GM21717 (cell line): ENCODE measurements around the gene ATF3.
A peak's percentile ranks its signal among the peaks of the same experiment; 100 is the strongest.

ENCODE experiments used
- ATAC-seq: cut with Tn5 transposase; IDR thresholded peaks from one replicate; pipeline ENCODE4 v1.9.1; 2021; ENCODE audit warnings: mild to moderate bottlenecking, moderate library complexity; ENCODE audit not compliant: unreplicated experiment

Gene ATF3

GRCh38 chr1:212608392-212608958 is at the start of gene ATF3:
TSS of gene ATF3 (plus strand) at chr1:212608761. CDS start at chr1:212615022, 6,261 bp downstream.
- peak; percentile 74 for ATAC-seq

- no peak for ATAC-seq
Measured at GRCh38 chr1:212559929-212560328, 48.6 kb upstream of the ATF3 start.

- ATAC-seq = no peak
Measured at GRCh38 chr1:212560933-212561460, 47.6 kb upstream of the ATF3 start.

- ATAC-seq = no peak
Measured at GRCh38 chr1:212561501-212561931, 47.0 kb upstream of the ATF3 start.

DNA sequence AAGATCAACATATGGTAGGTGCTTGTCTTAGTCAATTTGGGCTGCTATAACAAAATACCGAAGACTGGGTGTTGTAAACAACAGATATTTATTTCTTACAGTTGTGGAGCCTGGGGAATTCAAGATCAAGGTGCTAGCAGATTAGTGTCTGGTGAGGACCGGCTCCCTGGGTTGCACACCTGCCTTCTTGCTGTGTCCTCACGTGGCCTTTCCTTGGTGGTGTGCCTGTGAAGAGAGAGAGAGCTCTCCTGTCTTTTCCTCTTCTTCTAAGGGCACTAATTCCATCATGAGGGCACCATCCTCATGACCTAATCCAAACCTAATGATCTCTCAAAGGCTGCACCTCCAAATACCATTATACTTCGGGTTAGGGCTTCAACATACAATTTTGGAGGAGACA is 45.8 kb upstream of the ATF3 start:
- ATAC-seq = no peak

- no peak for ATAC-seq
Measured at GRCh38 chr1:212565079-212565478, 43.5 kb upstream of the ATF3 start.

DNA sequence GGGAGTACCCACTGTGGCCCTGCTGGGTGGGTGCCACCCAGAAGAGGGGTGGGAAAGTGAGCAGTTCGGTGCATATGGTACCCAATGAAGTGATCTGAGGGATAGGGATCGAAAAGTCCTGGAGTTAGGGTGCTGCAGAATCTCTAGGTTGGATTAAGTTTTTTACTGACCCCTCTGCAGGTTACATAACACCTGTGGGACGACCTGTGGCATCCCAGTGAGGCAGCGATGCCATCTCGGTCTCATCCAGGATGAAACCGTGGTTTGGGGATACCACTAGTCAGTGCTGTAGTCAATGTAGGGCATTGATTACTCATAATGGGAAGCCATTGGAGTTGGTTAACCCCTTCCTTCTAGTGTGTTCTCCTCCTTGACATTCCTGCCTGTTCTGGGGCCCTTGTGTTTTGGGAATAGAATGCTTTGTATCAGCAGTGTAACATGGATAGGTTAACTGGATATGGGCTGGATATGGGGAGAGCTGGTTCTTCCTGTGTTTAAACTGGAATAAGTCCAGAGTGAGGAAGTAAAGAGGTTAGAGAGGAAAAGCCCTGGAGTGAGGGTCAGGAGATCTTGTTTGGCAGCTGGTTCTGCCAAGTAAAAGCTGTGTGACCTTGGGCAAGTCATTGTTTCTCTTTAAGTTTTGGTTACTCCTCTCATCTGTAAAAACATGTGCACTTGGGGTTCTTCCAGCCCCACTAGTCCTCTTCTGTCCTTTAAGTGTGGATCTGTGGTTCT is 42.8 kb upstream of the ATF3 start:
- ATAC-seq = no peak

- peak; percentile 94 for ATAC-seq
Measured at GRCh38 chr1:212566522-212567479, 41.8 kb upstream of the ATF3 start.

GRCh38 chr1:212567638-212568037 is 40.9 kb upstream of the ATF3 start:
- no peak for ATAC-seq

DNA sequence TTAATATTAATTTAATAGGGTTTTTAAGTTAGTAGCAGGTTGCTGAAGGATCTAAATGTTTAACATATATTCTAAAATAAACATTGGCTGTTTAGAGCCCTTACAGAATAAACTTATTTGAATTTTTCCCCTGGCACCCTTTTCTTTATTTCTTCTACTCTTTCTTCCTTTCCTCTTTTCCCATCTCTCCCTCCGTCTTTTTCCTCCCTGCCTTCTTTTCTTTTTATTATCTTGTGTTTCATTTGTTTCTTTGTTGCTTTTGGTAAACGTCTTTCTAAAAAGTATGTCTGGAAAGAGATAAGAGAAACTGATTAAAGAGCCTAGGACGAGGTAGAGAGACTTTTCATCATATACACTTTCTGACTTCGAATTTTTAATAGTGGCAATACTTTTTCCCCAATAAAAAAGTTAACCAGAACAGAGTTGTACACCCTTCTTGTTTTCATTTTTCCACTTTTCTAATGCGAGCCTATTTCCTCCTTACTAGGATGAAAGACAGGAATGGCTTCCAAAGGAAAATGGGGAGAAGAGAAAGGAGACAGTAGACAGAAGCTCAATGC is 39.5 kb upstream of the ATF3 start:
- no peak for ATAC-seq

DNA sequence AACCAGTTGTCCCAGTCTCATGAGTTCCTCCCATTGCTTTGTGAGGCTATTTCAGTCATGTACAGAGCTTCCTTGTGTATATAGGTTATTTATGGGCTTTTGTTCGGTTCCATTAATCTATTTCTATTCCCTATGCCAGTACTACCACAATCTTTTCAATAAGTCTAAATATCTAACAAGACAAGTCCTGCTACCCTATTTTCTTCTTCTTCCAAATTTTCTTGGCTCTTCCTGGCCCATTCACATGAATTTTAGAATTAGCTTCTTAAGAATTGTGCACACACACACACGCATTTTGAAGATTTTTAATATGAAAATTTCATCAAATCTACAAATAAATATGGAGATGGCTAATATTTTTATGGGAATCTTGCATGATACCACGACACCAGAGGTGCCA is 33.8 kb upstream of the ATF3 start:
- ATAC-seq = no peak

DNA sequence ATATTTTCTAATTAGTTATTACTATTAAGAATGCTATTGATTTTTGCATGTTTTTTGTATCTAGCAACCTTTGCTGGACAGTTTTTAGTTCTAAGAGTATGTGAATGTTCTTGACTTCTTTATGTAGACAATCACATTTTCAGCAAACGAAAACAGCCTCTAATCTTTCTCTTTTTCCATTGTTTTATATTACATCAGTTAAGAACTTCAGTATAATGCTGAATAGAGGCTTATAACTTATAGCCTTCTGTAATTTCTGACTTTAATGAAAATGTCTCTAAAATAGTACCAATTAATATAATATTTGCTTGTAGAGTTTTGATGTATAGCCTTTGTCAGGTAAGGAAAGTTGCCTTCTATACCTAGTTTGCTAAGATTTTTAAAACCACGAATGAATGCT is 33.2 kb upstream of the ATF3 start:
- no peak for ATAC-seq

GRCh38 chr1:212578041-212578440 is 30.5 kb upstream of the ATF3 start:
- no peak for ATAC-seq

DNA sequence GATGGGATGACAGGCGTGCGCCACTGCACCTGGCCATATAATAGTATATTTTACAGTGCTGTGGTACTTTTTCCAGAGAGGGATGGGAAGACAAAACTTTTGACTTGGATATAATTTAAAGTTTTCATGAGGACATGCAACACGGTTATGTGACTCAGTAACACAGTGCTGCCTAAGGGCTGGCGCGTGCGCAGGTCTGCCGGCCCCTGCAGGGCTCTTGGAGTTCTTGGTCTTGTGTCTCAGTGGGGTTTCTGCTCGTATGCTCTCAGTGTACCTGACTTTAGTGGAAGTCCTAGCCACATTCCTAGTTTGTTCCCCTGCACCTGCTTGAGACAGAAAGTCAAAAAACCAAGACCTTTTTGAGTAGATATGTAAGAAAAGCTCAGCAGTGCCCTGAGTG is 27.5 kb upstream of the ATF3 start:
- no peak for ATAC-seq

GRCh38 chr1:212582291-212582690 is 26.3 kb upstream of the ATF3 start:
- ATAC-seq = no peak

GRCh38 chr1:212582808-212583615 is 25.5 kb upstream of the ATF3 start:
- no peak for ATAC-seq

GRCh38 chr1:212583643-212584042 is 24.9 kb upstream of the ATF3 start:
- no peak for ATAC-seq

GRCh38 chr1:212584092-212584886 is 24.3 kb upstream of the ATF3 start:
- ATAC-seq = no peak

GRCh38 chr1:212585210-212585609 is 23.4 kb upstream of the ATF3 start:
- no peak for ATAC-seq
